Breast epithelium (tissue), 3 donors: ENCODE measurements around the gene ROBO2.

Source experiments
- POLR2A ChIP-seq: fragments of 450-650 bp; IDR thresholded peaks from one replicate; pipeline ENCODE4 v1.6.1; 2016; ENCODE audit warnings: antibody characterized with exemption, mild to moderate bottlenecking, moderate library complexity
- TF ChIP-seq, protein P1 (sequence below), 3 donors: fragments of 450-650 bp; IDR thresholded peaks; one replicate each; pipeline ENCODE4 v1.5.1; 2016 to 2017; ENCODE audit warnings: antibody characterized with exemption in 3 of 3, mild to moderate bottlenecking in 3 of 3, moderate library complexity in 3 of 3

DNA sequence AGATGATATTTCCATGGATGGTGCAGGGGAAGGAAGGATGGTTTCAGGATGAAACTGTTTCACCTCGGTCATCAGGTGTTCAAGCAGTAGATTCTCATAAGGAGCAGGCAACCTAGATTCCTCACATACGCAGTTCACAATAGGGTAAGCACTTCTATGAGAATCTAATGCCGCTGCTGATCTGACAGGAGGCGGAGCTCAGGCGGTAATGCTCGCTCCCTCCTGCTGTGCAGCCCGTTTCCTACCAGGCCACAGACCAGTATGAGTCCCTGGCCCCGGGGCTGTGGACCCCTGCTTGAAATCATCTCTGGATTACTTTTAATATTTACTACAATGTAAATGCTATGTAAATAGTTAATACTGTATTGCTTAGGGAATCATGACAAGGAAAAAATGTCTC, 241.8 kb downstream of the ROBO2 start:
- TF ChIP-seq, protein P1, sequence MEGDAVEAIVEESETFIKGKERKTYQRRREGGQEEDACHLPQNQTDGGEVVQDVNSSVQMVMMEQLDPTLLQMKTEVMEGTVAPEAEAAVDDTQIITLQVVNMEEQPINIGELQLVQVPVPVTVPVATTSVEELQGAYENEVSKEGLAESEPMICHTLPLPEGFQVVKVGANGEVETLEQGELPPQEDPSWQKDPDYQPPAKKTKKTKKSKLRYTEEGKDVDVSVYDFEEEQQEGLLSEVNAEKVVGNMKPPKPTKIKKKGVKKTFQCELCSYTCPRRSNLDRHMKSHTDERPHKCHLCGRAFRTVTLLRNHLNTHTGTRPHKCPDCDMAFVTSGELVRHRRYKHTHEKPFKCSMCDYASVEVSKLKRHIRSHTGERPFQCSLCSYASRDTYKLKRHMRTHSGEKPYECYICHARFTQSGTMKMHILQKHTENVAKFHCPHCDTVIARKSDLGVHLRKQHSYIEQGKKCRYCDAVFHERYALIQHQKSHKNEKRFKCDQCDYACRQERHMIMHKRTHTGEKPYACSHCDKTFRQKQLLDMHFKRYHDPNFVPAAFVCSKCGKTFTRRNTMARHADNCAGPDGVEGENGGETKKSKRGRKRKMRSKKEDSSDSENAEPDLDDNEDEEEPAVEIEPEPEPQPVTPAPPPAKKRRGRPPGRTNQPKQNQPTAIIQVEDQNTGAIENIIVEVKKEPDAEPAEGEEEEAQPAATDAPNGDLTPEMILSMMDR (IDR thresholded peaks at IDR 0.05) = no peak
- no peak for TF ChIP-seq POLR2A
